ENCODE measurements around the gene SLC25A44.
"Not testable (repeated sequence)": the region's sequence is repeated elsewhere in the genome, so short reads cannot be mapped to it uniquely, and the experiment has no call there.

The SLC25A44 gene

GRCh38 chr1:156163712-156164111 lies 30.2 kb upstream of the SLC25A44 start:
- DNase-seq (ENCODE audit: low read depth in 1 of 2, low spot score in 1 of 2): no peak

GRCh38 chr1:156164125-156164831 lies 29.6 kb upstream of the SLC25A44 start:
- DNase-seq (ENCODE audit: low read depth in 1 of 2, low spot score in 1 of 2): no peak

DNA sequence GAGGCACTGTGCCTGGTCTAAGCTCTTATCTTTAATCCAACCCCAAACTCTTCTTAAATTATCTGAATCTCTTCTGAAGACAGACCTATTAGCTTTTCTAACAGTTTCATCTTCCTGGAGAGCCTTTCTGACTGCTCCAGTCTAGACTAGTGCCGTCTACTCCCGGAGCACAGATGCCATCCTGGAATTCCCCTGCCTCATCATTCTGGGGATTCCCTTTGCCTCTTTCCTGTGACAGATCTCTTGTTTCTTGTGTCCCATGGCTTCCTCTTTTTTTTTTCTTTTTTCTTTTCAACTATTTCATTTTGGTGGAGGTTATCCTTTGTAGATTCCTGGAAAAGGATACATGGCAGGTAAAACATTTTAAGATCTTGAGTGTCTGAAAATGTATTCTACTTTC lies 28.8 kb upstream of the SLC25A44 start:
- DNase-seq (ENCODE audit: low read depth in 1 of 2, low spot score in 1 of 2): no peak

DNA sequence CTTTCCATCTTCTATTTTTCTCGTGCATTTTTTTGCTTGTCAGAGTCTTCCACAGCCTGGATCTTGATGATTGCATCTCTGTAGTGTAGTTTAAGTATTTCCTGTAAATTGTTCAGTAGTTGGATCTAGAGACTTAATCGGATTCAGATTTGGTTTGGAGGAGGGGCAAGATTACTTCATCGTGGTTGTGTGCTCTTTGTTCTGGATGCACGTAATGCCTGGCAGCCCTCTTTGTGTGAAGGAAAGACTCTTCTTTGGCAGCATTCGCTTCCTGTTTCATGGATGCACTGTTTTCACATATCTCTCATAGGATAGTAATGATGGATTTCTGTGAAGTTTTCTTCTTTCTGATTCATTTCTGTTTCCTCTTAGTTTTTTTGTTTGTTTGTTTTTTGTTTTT lies 26.4 kb upstream of the SLC25A44 start:
- DNase-seq (ENCODE audit: low read depth in 1 of 2, low spot score in 1 of 2): no peak

DNA sequence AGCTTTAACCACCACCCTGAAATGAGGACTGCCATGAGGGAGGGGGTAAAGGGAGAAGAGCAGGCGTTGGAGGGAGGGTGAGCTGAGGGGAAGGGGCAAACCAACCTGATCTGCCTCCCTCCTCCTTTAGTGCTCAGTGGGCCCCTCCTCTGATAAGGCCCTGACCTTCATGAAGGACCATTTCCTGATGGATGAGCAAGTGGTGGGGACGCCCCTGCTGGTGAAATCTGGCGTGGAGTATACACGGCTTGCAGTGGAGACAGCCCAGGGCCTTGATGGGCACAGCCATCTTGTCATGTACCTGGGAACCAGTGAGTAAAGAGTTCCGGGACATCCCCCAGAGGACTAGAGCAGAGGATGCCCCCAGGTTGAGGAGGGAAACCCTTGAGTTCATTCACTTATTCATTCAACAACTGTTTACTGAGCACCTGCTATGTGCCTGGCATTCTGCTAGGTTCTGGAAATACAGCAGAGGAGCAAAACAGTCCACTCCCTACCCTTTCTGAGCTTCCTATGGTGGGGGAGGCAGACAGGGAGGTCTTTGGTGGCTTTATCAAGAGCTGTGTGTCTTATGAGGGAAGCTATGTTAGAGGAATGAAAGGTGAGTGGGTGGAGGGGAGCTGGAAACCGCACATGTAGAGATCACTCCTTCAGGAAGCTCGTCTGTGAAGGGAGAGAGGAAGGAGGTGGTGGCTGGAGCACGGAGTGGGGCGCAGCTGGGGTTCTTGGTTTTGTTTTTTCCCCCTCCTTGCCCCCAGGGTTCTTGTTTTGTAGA lies 21.0 kb upstream of the SLC25A44 start:
- DNase-seq (ENCODE audit: low read depth in 1 of 2, low spot score in 1 of 2): no peak

DNA sequence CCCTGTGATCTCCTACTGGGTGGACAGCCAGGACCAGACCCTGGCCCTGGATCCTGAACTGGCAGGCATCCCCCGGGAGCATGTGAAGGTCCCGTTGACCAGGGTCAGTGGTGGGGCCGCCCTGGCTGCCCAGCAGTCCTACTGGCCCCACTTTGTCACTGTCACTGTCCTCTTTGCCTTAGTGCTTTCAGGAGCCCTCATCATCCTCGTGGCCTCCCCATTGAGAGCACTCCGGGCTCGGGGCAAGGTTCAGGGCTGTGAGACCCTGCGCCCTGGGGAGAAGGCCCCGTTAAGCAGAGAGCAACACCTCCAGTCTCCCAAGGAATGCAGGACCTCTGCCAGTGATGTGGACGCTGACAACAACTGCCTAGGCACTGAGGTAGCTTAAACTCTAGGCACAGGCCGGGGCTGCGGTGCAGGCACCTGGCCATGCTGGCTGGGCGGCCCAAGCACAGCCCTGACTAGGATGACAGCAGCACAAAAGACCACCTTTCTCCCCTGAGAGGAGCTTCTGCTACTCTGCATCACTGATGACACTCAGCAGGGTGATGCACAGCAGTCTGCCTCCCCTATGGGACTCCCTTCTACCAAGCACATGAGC lies 17.2 kb upstream of the SLC25A44 start:
- no peak for DNase-seq (ENCODE audit: low read depth in 1 of 2, low spot score in 1 of 2)

DNA sequence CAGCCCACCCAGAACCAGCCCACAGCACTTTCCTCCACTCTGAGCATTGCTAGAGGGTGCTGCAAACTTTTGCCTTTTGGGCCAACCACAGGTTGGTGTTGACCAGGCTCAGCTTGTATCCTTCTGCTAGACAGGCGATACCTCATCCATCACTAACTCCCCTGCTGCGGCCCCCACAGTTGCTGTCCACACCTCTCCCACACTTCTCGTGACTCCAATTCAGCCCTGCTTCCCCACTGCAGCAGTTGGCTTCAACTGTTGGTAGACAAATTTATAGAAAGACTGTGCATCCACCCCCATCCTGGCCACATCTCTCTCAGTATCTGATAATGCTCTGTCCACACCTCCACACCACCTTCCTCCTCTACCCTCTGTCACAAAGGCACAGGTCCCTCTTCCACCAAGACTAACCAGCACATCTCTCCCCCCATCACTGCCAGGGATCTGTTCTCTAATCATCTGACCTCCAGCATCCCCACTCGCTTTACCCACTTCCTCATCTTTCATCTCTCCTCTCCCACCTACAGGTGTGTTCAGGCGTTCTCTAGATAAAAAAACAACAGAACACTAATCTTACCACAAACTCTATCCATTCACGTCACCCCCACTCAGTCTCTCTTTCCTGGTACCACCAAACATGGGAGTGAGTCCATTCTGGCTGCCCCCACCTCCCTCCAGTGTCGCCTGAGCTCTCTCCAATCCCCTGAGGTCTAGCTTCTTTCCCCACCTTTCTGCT lies 15.8 kb upstream of the SLC25A44 start:
- DNase-seq (ENCODE audit: low read depth in 1 of 2, low spot score in 1 of 2): no peak

DNA sequence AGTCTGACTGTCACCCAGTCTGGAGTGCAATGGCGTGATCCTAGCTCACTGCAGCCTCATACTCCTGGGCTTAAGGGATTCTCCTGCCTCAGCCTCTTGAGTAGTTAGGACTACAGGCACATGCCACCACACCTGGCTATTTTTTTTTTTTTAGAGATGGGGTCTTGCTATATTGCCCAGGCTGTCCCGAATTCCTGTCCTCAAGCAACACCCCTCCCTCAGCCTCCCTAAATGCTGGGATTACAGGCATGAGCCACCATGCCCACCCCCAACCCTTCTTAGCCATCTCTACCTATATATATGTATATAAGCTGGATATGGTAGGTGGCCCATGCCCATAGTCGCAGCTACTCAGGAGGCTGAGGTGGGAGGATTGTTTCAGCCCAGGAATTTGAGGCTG lies 13.4 kb upstream of the SLC25A44 start:
- no peak for DNase-seq (ENCODE audit: low read depth in 1 of 2, low spot score in 1 of 2)

DNA sequence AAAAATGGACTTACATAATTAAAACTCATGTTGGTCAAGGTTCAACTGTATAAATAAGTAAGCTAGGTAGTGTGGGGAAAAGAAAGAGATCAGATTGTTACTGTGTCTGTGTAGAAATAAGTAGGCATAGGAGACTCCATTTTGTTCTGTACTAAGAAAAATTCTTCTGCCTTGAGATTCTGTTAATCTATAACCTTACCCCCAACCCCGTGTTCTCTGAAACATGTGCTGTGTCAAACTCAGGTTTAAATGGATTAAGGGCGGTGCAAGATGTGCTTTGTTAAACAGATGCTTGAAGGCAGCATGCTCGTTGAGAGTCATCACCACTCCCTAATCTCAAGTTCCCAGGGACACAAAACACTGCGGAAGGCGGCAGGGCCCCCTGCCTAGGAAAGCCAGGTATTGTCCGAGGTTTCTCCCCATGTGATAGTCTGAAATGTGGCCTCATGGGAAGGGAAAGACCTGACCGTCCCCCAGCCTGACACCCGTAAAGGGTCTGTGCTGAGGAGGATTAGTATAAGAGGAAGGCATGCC lies 12.4 kb upstream of the SLC25A44 start:
- not testable (repeated sequence) for DNase-seq (ENCODE audit: low read depth in 1 of 2, low spot score in 1 of 2)

DNA sequence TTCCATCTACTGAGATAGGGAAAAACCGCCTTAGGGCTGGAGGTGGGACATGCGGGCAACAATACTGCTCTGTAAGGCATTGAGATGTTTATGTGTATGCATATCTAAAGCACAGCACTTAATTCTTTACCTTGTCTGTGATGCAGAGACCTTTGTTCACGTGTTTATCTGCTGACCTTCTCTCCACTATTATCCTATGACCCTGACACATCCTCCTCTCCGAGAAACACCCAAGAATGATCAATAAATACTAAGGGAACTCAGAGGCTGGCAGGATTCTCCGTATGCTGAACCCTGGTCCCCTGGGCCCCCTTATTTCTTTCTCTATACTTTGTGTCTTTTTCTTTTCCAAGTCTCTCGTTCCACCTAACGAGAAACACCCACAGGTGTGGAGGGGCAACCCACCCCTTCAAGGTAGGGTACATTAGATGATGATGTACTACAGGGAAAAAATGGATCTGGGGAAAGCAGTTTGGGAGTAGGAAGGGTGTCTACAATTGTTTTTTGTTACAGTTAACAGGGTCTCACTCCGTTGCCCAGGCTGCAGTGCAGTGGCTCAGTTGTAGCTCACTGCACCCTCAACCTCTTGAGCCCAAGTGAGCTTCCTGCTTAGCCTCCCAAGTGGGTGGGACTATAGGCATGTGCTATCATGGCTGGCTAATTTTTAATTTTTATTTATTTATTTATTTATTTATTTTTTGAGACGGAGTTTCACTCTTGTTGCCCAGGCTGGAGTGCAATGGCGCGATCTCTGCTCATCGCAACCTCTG lies 11.7 kb upstream of the SLC25A44 start:
- not testable (repeated sequence) for DNase-seq (ENCODE audit: low read depth in 1 of 2, low spot score in 1 of 2)

GRCh38 chr1:156186347-156187177 lies 7.3 kb upstream of the SLC25A44 start:
- not testable (repeated sequence) for DNase-seq (ENCODE audit: low read depth in 1 of 2, low spot score in 1 of 2)

GRCh38 chr1:156190265-156190664 lies 3.6 kb upstream of the SLC25A44 start:
- DNase-seq (ENCODE audit: low read depth in 1 of 2, low spot score in 1 of 2): not testable (repeated sequence)

- no peak for DNase-seq (ENCODE audit: low read depth in 1 of 2, low spot score in 1 of 2)
Observed at GRCh38 chr1:156191292-156191964, 2.5 kb upstream of the SLC25A44 start.

DNA sequence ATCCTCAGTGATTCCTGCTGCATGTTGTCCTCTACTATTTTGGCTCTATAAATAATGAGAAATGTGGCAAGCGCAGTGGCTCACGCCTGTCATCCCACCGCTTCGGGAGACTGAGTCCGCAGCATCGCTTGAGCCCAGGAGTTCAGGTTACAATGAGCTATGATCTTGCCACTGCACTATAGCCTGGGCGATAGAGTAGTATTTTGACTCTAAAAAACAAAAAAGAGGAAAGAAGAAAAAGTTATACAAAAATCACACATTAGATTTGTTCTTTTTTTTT lies 756 bp upstream of the SLC25A44 start:
- no peak for DNase-seq (ENCODE audit: low read depth in 1 of 2, low spot score in 1 of 2)

DNA sequence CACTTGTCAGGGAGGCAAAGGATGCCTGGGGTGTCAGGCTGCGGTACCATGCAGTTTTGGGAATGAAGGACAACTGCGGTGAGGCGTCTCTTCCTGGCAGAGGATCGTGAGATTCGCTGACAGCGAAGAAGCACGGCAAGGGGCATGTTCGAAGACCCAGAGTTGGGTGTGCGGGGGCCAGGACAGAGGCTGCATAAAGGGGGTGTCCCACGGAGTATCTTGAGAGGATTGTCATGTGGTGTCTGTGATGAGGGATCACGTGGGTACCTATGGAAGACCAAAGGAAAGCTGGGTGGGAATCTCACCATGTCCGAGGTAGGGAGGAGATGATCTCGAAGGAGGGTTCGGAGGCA lies 372 bp downstream of the SLC25A44 start:
- DNase-seq (ENCODE audit: low read depth in 1 of 2, low spot score in 1 of 2): no peak

DNA sequence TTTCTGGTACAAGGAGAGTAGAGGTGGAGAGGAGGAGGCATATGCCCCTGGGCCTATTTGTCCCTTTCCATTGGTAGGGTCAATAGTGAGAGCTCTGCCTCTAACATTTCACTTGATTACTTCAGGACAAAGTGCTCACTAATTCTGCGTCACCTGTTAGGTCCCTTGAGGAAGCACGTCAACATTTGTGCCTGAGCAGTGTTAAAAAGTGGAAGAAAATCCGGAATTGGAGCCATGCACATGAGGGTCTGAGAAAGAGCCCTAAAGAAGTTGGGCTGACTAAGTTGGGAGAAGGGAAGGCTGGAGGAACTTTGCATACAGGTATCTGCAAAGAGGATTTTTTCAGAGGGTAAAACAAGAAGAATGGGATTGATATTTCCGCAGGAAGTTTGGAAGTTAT lies 1.9 kb downstream of the SLC25A44 start:
- no peak for DNase-seq (ENCODE audit: low read depth in 1 of 2, low spot score in 1 of 2)

GRCh38 chr1:156196445-156196844 lies 2.5 kb downstream of the SLC25A44 start:
- DNase-seq (ENCODE audit: low read depth in 1 of 2, low spot score in 1 of 2): no peak

DNA sequence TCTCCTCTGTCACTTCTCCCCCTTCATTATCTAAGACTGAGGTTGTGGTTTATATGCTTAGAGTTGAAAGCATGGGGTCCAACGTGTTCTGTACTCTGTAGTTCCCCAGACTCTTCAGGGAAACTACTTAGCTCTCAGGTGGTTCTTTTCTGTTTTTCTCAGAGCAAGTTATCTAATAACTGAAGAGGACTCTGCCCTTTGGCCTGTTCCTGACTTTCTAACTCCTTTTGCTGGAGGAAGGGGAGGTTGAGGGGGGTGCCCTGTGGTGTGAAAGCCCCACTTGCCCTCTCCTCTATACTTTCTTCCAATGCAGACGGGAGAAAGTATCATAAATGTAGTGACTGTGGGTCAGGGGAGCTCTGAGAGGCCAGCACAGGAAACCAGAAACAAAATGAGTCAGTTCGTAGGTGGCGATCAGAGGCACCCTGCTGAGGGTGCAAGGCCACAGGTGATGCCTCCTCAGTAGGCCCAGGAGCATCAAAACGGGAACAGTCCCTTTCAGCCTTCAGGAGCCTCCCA lies 5.0 kb downstream of the SLC25A44 start:
- no peak for DNase-seq (ENCODE audit: low read depth in 1 of 2, low spot score in 1 of 2)

DNA sequence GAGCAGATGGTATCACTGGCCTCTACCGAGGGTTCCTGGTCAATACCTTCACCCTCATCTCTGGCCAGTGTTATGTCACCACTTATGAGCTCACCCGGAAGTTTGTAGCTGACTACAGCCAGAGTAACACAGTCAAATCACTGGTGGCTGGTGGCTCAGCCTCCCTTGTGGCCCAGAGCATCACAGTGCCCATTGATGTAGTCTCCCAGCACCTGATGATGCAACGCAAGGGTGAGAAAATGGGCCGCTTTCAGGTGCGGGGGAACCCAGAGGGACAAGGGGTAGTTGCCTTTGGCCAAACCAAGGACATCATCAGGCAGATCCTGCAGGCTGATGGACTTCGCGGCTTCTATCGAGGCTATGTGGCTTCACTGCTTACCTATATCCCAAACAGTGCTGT lies 6.1 kb downstream of the SLC25A44 start:
- DNase-seq (ENCODE audit: low read depth in 1 of 2, low spot score in 1 of 2): no peak
